Parathyroid adenoma (tissue), 2 donors: ENCODE results near the gene GRM1.

Source experiments
- H2AFZ ChIP-seq: fragments of 300-600 bp; sonication (generic); one replicate; pipeline ENCODE4 v1.7.0; 2017; ENCODE audit warnings: antibody characterized with exemption, mild to moderate bottlenecking
- H3K27ac ChIP-seq: fragments of 300-600 bp; sonication (generic); one replicate; pipeline ENCODE4 v1.7.0; 2017
- H3K27me3 ChIP-seq: fragments of 300-600 bp; sonication (generic); one replicate; pipeline ENCODE4 v1.7.0; 2017; ENCODE audit warnings: low read length; ENCODE audit not compliant: control insufficient read depth, insufficient read depth
- H3K36me3 ChIP-seq: fragments of 300-600 bp; sonication (generic); one replicate; pipeline ENCODE4 v1.7.0; 2017; ENCODE audit warnings: low read length; ENCODE audit not compliant: control insufficient read depth, insufficient read depth
- H3K4me1 ChIP-seq: fragments of 300-600 bp; sonication (generic); one replicate; pipeline ENCODE4 v1.7.0; 2017; ENCODE audit warnings: control low read depth
- H3K4me2 ChIP-seq: fragments of 300-600 bp; sonication (generic); one replicate; pipeline ENCODE4 v1.7.0; 2017; ENCODE audit warnings: low read length
- H3K4me3 ChIP-seq: fragments of 300-600 bp; sonication (generic); one replicate; pipeline ENCODE4 v1.7.0; 2017; ENCODE audit warnings: low read depth, low read length
- H3K79me2 ChIP-seq: fragments of 300-600 bp; sonication (generic); one replicate; pipeline ENCODE4 v1.7.0; 2017; ENCODE audit warnings: control low read depth
- H3K9ac ChIP-seq: fragments of 300-600 bp; sonication (generic); one replicate; pipeline ENCODE4 v1.7.0; 2017; ENCODE audit warnings: mild to moderate bottlenecking
- H3K9me3 ChIP-seq: fragments of 300-600 bp; sonication (generic); one replicate; pipeline ENCODE4 v1.7.0; 2017; ENCODE audit warnings: low read length; ENCODE audit not compliant: control insufficient read depth
- CTCF ChIP-seq: fragments of 300-600 bp; sonication (generic); IDR thresholded peaks from one replicate; pipeline ENCODE4 v1.7.0; 2017; ENCODE audit warnings: antibody characterized with exemption, mild to moderate bottlenecking
- donor health status: primary hyperparathyroidism.

GRM1 gene

GRCh38 chr6:146169872-146170271 is 141.0 kb downstream of the GRM1 start:
- H3K4me3 ChIP-seq, result no peak overlapping the region
- no peaks in the 10 kb centered on the region for H3K79me2 ChIP-seq
- no peak overlapping the region for H3K27ac ChIP-seq
- H2AFZ ChIP-seq, result no peak overlapping the region
- no peaks in the 10 kb centered on the region for H3K4me1 ChIP-seq
- TF ChIP-seq CTCF, result no peak
- no peaks in the 10 kb centered on the region for H3K36me3 ChIP-seq
- H3K4me2 ChIP-seq, result no peak overlapping the region
- H3K9me3 ChIP-seq, result no peaks in the 10 kb centered on the region
- H3K9ac ChIP-seq, result no peak overlapping the region
- no peaks in the 10 kb centered on the region for H3K27me3 ChIP-seq

- Histone ChIP-seq H3K36me3 (no peaks in the 10 kb centered on the region), H3K9me3 (no peaks in the 10 kb centered on the region), H3K4me1 (no peaks in the 10 kb centered on the region), H3K4me2 (no peak overlapping the region), H3K27ac (no peak overlapping the region), H2AFZ (no peak overlapping the region), H3K9ac (no peak overlapping the region), H3K79me2 (no peaks in the 10 kb centered on the region), H3K27me3 (no peaks in the 10 kb centered on the region), H3K4me3 (no peak overlapping the region)
- TF ChIP-seq CTCF, result no peak
Measured at GRCh38 chr6:146177785-146178184, 148.9 kb downstream of the GRM1 start.

- TF ChIP-seq CTCF, result no peak
- no peak overlapping the region for H3K27ac ChIP-seq
- H3K27me3 ChIP-seq, result no peaks in the 10 kb centered on the region
- no peaks in the 10 kb centered on the region for H3K36me3 ChIP-seq
- H3K9ac ChIP-seq, result no peak overlapping the region
- no peaks in the 10 kb centered on the region for H3K9me3 ChIP-seq
- no peaks in the 10 kb centered on the region for H3K4me1 ChIP-seq
- no peak overlapping the region for H3K4me3 ChIP-seq
- no peak overlapping the region for H2AFZ ChIP-seq
- no peaks in the 10 kb centered on the region for H3K79me2 ChIP-seq
- H3K4me2 ChIP-seq, result no peak overlapping the region
Measured at GRCh38 chr6:146183831-146184230, 155.0 kb downstream of the GRM1 start.

- H3K4me3 ChIP-seq, result no peak overlapping the region
- H3K9me3 ChIP-seq, result no peaks in the 10 kb centered on the region
- no peak overlapping the region for H3K4me2 ChIP-seq
- TF ChIP-seq CTCF, result no peak
- no peak overlapping the region for H3K9ac ChIP-seq
- no peaks in the 10 kb centered on the region for H3K79me2 ChIP-seq
- no peaks in the 10 kb centered on the region for H3K36me3 ChIP-seq
- no peak overlapping the region for H2AFZ ChIP-seq
- no peaks in the 10 kb centered on the region for H3K27me3 ChIP-seq
- H3K4me1 ChIP-seq, result no peaks in the 10 kb centered on the region
- H3K27ac ChIP-seq, result no peak overlapping the region
Measured at GRCh38 chr6:146184701-146185100, 155.8 kb downstream of the GRM1 start.

GRCh38 chr6:146189131-146189530 is 160.3 kb downstream of the GRM1 start:
- Histone ChIP-seq H3K4me3 (no peak overlapping the region), H2AFZ (no peak overlapping the region), H3K4me2 (no peak overlapping the region), H3K79me2 (no peaks in the 10 kb centered on the region), H3K9me3 (no peaks in the 10 kb centered on the region), H3K27ac (no peak overlapping the region), H3K9ac (no peak overlapping the region), H3K27me3 (no peaks in the 10 kb centered on the region), H3K4me1 (no peaks in the 10 kb centered on the region), H3K36me3 (no peaks in the 10 kb centered on the region)
- TF ChIP-seq CTCF, result no peak
